NT2/D1 (cell line): Measurements from ENCODE around the gene MIS12.

Source experiments
- SUZ12 ChIP-seq: IDR thresholded peaks from 2 replicates; pipeline ENCODE4 v1.6.1; 2011; ENCODE audit not compliant: insufficient read length, insufficient read depth; ENCODE audit errors: extremely low read depth
- YY1 ChIP-seq: IDR thresholded peaks from 2 replicates; pipeline ENCODE4 v1.6.1; 2011; ENCODE audit not compliant: insufficient read length, insufficient read depth
- ZNF274 ChIP-seq: IDR thresholded peaks from 2 replicates; pipeline ENCODE4 v1.6.1; 2011; ENCODE audit warnings: mild to moderate bottlenecking, low read depth, low read length

- no peak for TF ChIP-seq YY1
- no peak for TF ChIP-seq ZNF274
- no peak for TF ChIP-seq SUZ12
Observed at GRCh38 chr17:5480962-5481361, 5.4 kb upstream of the MIS12 start.
